GM23248 (cell line): Measurements from ENCODE around the gene PGA5.

ENCODE experiments used
- EZH2 ChIP-seq: fragments of 200-600 bp; sonication (generic); IDR thresholded peaks from 2 replicates; pipeline ENCODE4 v1.6.1; 2018; ENCODE audit warnings: antibody characterized with exemption, mild to moderate bottlenecking; ENCODE audit not compliant: insufficient read depth, poor library complexity, severe bottlenecking
- EZH2phosphoT487 ChIP-seq: fragments of 200-600 bp; sonication (generic); IDR thresholded peaks from 2 replicates; pipeline ENCODE4 v1.6.1; 2018; ENCODE audit warnings: antibody characterized with exemption, moderate library complexity, mild to moderate bottlenecking, low read depth; ENCODE audit not compliant: insufficient read depth

GRCh38 chr11:61254403-61255025 is 13.5 kb downstream of the PGA5 start:
- TF ChIP-seq EZH2, result no peak
- TF ChIP-seq EZH2phosphoT487, result no peak
